ENCODE measurements around the gene SGTA. TPM values are rescaled to one million over a fixed set of nuclear protein-coding genes. Genes with fewer than 3 reads are reported as not detected.
A peak's percentile ranks its signal among the peaks of the same experiment; 100 is the strongest.

Gene SGTA
- total and polyA plus RNA-seq, 2 of the 13 experiments (the other 11 are each of a cell fraction or from before 2014, with no cell fraction given) = 43.9 to 47.4 TPM

GRCh38 chr19:2790557-2791271 lies 7.6 kb upstream of the SGTA start (continued):
- no peak for TF ChIP-seq BCLAF1 (IDR thresholded peaks at IDR 0.05)
- TF ChIP-seq ZNF138 (CRISPR knock-in tag; IDR thresholded peaks at IDR 0.05; ENCODE audit: low read depth) = no peak
- no peak for TF ChIP-seq GLMP (CRISPR knock-in tag; IDR thresholded peaks at IDR 0.05; ENCODE audit: borderline replicate concordance)
- no peak; the same call in 1 of the 2 replicates for TF ChIP-seq ATF3 (CRISPR knock-in tag; IDR thresholded peaks at IDR 0.05)
- peak; percentile 35; the same call in 1 of the 2 replicates for TF ChIP-seq NFKBIZ (CRISPR knock-in tag; IDR thresholded peaks at IDR 0.05)
- peak; percentile 91 for TF ChIP-seq TBX2 (CRISPR knock-in tag; IDR thresholded peaks at IDR 0.05; ENCODE audit: borderline replicate concordance)
- TF ChIP-seq ZNF510 (CRISPR knock-in tag; IDR thresholded peaks at IDR 0.05; ENCODE audit: low read depth) = no peak
- TF ChIP-seq, protein P1, sequence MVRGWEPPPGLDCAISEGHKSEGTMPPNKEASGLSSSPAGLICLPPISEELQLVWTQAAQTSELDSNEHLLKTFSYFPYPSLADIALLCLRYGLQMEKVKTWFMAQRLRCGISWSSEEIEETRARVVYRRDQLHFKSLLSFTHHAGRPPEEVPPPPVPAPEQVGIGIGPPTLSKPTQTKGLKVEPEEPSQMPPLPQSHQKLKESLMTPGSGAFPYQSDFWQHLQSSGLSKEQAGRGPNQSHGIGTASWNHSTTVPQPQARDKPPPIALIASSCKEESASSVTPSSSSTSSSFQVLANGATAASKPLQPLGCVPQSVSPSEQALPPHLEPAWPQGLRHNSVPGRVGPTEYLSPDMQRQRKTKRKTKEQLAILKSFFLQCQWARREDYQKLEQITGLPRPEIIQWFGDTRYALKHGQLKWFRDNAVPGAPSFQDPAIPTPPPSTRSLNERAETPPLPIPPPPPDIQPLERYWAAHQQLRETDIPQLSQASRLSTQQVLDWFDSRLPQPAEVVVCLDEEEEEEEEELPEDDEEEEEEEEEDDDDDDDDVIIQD (CRISPR knock-in tag; IDR thresholded peaks at IDR 0.05; ENCODE audit: low read depth) = no peak
- TF ChIP-seq ATF4 (CRISPR knock-in tag; IDR thresholded peaks at IDR 0.05) = no peak
- TF ChIP-seq CENPT (CRISPR knock-in tag; IDR thresholded peaks at IDR 0.05; ENCODE audit: low read depth) = no peak
- TF ChIP-seq, protein P2, sequence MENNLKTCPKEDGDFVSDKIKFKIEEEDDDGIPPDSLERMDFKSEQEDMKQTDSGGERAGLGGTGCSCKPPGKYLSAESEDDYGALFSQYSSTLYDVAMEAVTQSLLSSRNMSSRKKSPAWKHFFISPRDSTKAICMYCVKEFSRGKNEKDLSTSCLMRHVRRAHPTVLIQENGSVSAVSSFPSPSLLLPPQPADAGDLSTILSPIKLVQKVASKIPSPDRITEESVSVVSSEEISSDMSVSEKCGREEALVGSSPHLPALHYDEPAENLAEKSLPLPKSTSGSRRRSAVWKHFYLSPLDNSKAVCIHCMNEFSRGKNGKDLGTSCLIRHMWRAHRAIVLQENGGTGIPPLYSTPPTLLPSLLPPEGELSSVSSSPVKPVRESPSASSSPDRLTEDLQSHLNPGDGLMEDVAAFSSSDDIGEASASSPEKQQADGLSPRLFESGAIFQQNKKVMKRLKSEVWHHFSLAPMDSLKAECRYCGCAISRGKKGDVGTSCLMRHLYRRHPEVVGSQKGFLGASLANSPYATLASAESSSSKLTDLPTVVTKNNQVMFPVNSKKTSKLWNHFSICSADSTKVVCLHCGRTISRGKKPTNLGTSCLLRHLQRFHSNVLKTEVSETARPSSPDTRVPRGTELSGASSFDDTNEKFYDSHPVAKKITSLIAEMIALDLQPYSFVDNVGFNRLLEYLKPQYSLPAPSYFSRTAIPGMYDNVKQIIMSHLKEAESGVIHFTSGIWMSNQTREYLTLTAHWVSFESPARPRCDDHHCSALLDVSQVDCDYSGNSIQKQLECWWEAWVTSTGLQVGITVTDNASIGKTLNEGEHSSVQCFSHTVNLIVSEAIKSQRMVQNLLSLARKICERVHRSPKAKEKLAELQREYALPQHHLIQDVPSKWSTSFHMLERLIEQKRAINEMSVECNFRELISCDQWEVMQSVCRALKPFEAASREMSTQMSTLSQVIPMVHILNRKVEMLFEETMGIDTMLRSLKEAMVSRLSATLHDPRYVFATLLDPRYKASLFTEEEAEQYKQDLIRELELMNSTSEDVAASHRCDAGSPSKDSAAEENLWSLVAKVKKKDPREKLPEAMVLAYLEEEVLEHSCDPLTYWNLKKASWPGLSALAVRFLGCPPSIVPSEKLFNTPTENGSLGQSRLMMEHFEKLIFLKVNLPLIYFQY (CRISPR knock-in tag; IDR thresholded peaks at IDR 0.05; ENCODE audit: borderline replicate concordance) = peak; percentile 64; the same call in 1 of the 2 replicates
- peak; percentile 40; the same call in 1 of the 2 replicates for TF ChIP-seq DMAP1 (CRISPR knock-in tag; IDR thresholded peaks at IDR 0.05)
- peak; percentile 70; the same call in 1 of the 2 replicates for TF ChIP-seq ZNF264 (CRISPR knock-in tag; IDR thresholded peaks at IDR 0.05)
- TF ChIP-seq JUND (CRISPR knock-in tag; IDR thresholded peaks at IDR 0.05) = 0 out of 2 replicates have a peak, but pooled peaks have one; percentile 52
- TF ChIP-seq ZNF296 (CRISPR knock-in tag; conservative IDR thresholded peaks at IDR 0.05) = no peak
- TF ChIP-seq ZNF589 (CRISPR knock-in tag; conservative IDR thresholded peaks at IDR 0.05) = no peak
- no peak for TF ChIP-seq ZNF816 (CRISPR knock-in tag; IDR thresholded peaks at IDR 0.05; ENCODE audit: borderline replicate concordance)
- no peak for TF ChIP-seq ZNF451 (CRISPR knock-in tag; IDR thresholded peaks at IDR 0.05)

All from HepG2 (cell line).